SK-N-MC (cell line): ENCODE data around the gene B3GNT9.

Experiments
- EZH2 ChIP-seq: fragments of 200-600 bp; sonication (generic); IDR thresholded peaks from one replicate; pipeline ENCODE4 v1.6.1; 2017; ENCODE audit warnings: antibody characterized with exemption
- POLR2AphosphoS5 ChIP-seq: IDR thresholded peaks from 2 replicates; pipeline ENCODE4 v1.6.1; 2012; ENCODE audit warnings: mild to moderate bottlenecking, low read depth, low read length, borderline replicate concordance

- no peak for TF ChIP-seq EZH2
- TF ChIP-seq POLR2AphosphoS5: no peak
Observed at GRCh38 chr16:67173323-67173722, 22.5 kb upstream of the B3GNT9 start.
